CD4-positive, alpha-beta memory T cell (primary cell): ENCODE measurements around the gene NDUFAF2. TPM values are rescaled to one million over a fixed set of nuclear protein-coding genes. Genes with fewer than 3 reads are reported as not detected.

Source experiments
- CTCF ChIA-PET: fragments of 350-600 bp; sonication (Branson Sonifier 250); formaldehyde crosslinking; loops from one replicate; lab custom pipeline; 2021; ENCODE audit warnings: inconsistent platforms; ENCODE audit not compliant: partially characterized antibody; lab: Charles Lee
- POLR2A ChIA-PET: fragments of 350-600 bp; sonication (Branson Sonifier 250); formaldehyde crosslinking; loops from one replicate; lab custom pipeline; 2021; ENCODE audit not compliant: partially characterized antibody; lab: Charles Lee
- DNase-seq, 5 donors: peaks; one replicate each; pipeline versions ENCODE4 v3.0.0 to v3.0.0-alpha.2; 2020 to 2022; ENCODE audit warnings: mixed read lengths in 1 of 5
- H3K27ac ChIP-seq: one replicate; pipeline ENCODE4 v1.7.0; 2013; ENCODE audit warnings: low read depth, low read length
- H3K27me3 ChIP-seq: 2 replicates; pipeline ENCODE4 v1.7.0; 2013; ENCODE audit warnings: mild to moderate bottlenecking, low read length, moderate library complexity; ENCODE audit not compliant: insufficient read depth
- H3K36me3 ChIP-seq: 2 replicates; pipeline ENCODE4 v1.7.0; 2013; ENCODE audit warnings: mild to moderate bottlenecking, low read length, moderate library complexity; ENCODE audit not compliant: insufficient read depth
- H3K4me1 ChIP-seq: 2 replicates; pipeline ENCODE4 v1.7.0; 2013; ENCODE audit warnings: mild to moderate bottlenecking, low read length, moderate library complexity; ENCODE audit not compliant: insufficient read depth
- H3K4me3 ChIP-seq, 2 donors: one replicate each; pipeline ENCODE4 v1.7.0; 2013; ENCODE audit warnings: low read length in 2 of 2, mild to moderate bottlenecking in 1 of 2
- H3K9me3 ChIP-seq, 2 donors: one replicate each; pipeline ENCODE4 v1.7.0; 2013; ENCODE audit warnings: low read length in 2 of 2, control low read depth in 1 of 2; ENCODE audit not compliant: control insufficient read depth in 1 of 2
- H3K27ac Mint-ChIP-seq, 7 donors: one replicate each; pipeline ENCODE4 v1.8.0; 2020 to 2021; ENCODE audit warnings: mixed read lengths in 7 of 7, mild to moderate bottlenecking in 6 of 7, inconsistent platforms in 3 of 7, moderate library complexity in 3 of 7
- H3K27me3 Mint-ChIP-seq, 2 donors: one replicate each; pipeline ENCODE4 v1.8.0; 2020 to 2021; ENCODE audit warnings: mixed read lengths in 2 of 2
- H3K36me3 Mint-ChIP-seq, 2 donors: one replicate each; pipeline ENCODE4 v1.8.0; 2020 to 2021; ENCODE audit warnings: mixed read lengths in 2 of 2, inconsistent platforms in 1 of 2, mild to moderate bottlenecking in 1 of 2
- H3K4me1 Mint-ChIP-seq, 4 donors: one replicate each; pipeline ENCODE4 v1.8.0; 2020 to 2021; ENCODE audit warnings: mixed read lengths in 4 of 4, mild to moderate bottlenecking in 1 of 4
- H3K4me3 Mint-ChIP-seq, 8 donors: one replicate each; pipeline ENCODE4 v1.8.0; 2020 to 2021; ENCODE audit warnings: mixed read lengths in 8 of 8, mild to moderate bottlenecking in 7 of 8, moderate library complexity in 6 of 8, inconsistent platforms in 3 of 8
- H3K9me3 Mint-ChIP-seq, 8 donors: one replicate each; pipeline ENCODE4 v1.8.0; 2020 to 2021; ENCODE audit warnings: mixed read lengths in 8 of 8, mild to moderate bottlenecking in 5 of 8, inconsistent platforms in 3 of 8, moderate library complexity in 1 of 8
- intact Hi-C: fragments of 100-400 bp; cut with micrococcal nuclease; formaldehyde crosslinking; loops from one replicate; pipeline ENCODE4 v1.15.1; 2023
- polyA plus RNA-seq, 2 donors: library from polyadenylated mRNA; unstranded; fragments of 300-500 nt; fragmentation: Illumina TruSeq; gene quantifications; one replicate each; pipeline ENCODE4 v1.2.3, GENCODE V29; 2021
- total RNA-seq, 2 experiments: library from RNA; stranded (reverse); gene quantifications; one replicate each; pipeline ENCODE4 v1.2.3, GENCODE V29; 2021

Gene NDUFAF2
- total and polyA plus RNA-seq, 4 experiments from 2014 or later, result 14.7 to 44.9 (median 24.8) TPM

- H3K27me3 ChIP-seq, result no peaks in the 10 kb centered on the region
- no peak overlapping the region for H3K27ac Mint-ChIP-seq
- H3K4me3 ChIP-seq, result no peak overlapping the region
- intact Hi-C loops, result loop anchor here (1.0 to 5.0 kb wide), 2 partner anchors 277 to 603 kb away; partner anchors contain the start of gene ZSWIM6
- H3K4me1 Mint-ChIP-seq, result peaks cover 0 to 3% (median 0%) of the 10 kb centered on the region in 4 donors
- H3K36me3 ChIP-seq, result no peaks in the 10 kb centered on the region
- H3K36me3 Mint-ChIP-seq, result peaks cover 3 to 4% of the 10 kb centered on the region in 2 donors
- H3K4me3 Mint-ChIP-seq, result no peak overlapping the region
- no peak overlapping the region for H3K27ac ChIP-seq
- POLR2A ChIA-PET, result no interaction called here
- H3K4me1 ChIP-seq, result no peaks in the 10 kb centered on the region
- no peaks in the 10 kb centered on the region for H3K9me3 ChIP-seq
- CTCF ChIA-PET, result interaction anchor here (0.9 to 5.8 kb wide), 3 partner anchors 275 to 602 kb away, joined by 3 to 107 read pairs (median 4); no protein-coding TSS in a partner anchor
- DNase-seq, result peak; percentile 5 to 32 (median 16)
- H3K27me3 Mint-ChIP-seq, result no peaks in the 10 kb centered on the region
- H3K9me3 Mint-ChIP-seq, result peaks cover 0 to 3% (median 0%) of the 10 kb centered on the region in 8 donors
Measured at GRCh38 chr5:61055434-61056006, 110.5 kb downstream of the NDUFAF2 start.

GRCh38 chr5:61059499-61059898 is 114.5 kb downstream of the NDUFAF2 start:
- intact Hi-C loops, result loop anchor here (5.0 kb wide), 1 partner anchor 273 kb away; the partner anchor contains the start of gene ZSWIM6
- ChIA-PET POLR2A (no interaction called here), CTCF (interaction anchor here (0.7 to 1.3 kb wide), 3 partner anchors 13 to 599 kb away, joined by 3 to 10 read pairs (median 3); no protein-coding TSS in a partner anchor)

GRCh38 chr5:61069150-61069549 is 124.1 kb downstream of the NDUFAF2 start:
- no peaks in the 10 kb centered on the region for H3K9me3 ChIP-seq
- no peak overlapping the region for H3K4me3 ChIP-seq
- H3K27me3 ChIP-seq, result no peaks in the 10 kb centered on the region
- H3K36me3 ChIP-seq, result no peaks in the 10 kb centered on the region
- no peak overlapping the region for H3K27ac ChIP-seq
- DNase-seq, result peak in 1 of 5 donors; percentile 24
- Mint-ChIP-seq H3K4me3 (no peak overlapping the region), H3K27ac (no peak overlapping the region), H3K36me3 (peaks cover 7 to 19% of the 10 kb centered on the region in 2 donors), H3K4me1 (peaks cover 0 to 4% (median 3%) of the 10 kb centered on the region in 4 donors), H3K9me3 (peaks cover 0 to 26% (median 10%) of the 10 kb centered on the region in 8 donors), H3K27me3 (no peaks in the 10 kb centered on the region)
- ChIA-PET CTCF (interaction anchor here (1.6 kb wide), 1 partner anchor 590 kb away, joined by 4 read pairs; no protein-coding TSS in a partner anchor), POLR2A (no interaction called here)
- intact Hi-C loops, result no loop called here
- H3K4me1 ChIP-seq, result no peaks in the 10 kb centered on the region

More at GRCh38 chr5:61059499-61059898, 114.5 kb downstream of the NDUFAF2 start:
- H3K9me3 Mint-ChIP-seq, result peaks cover 0 to 28% (median 19%) of the 10 kb centered on the region in 8 donors
- no peak for DNase-seq
- H3K27me3 Mint-ChIP-seq, result no peaks in the 10 kb centered on the region
- no peak overlapping the region for H3K4me3 Mint-ChIP-seq
- peaks cover 12 to 18% of the 10 kb centered on the region in 2 donors for H3K36me3 Mint-ChIP-seq
- Histone ChIP-seq H3K36me3 (no peaks in the 10 kb centered on the region), H3K9me3 (no peaks in the 10 kb centered on the region), H3K27ac (no peak overlapping the region), H3K4me1 (no peaks in the 10 kb centered on the region), H3K27me3 (no peaks in the 10 kb centered on the region), H3K4me3 (no peak overlapping the region)
- H3K27ac Mint-ChIP-seq, result no peak overlapping the region
- peaks cover 0 to 3% (median 0%) of the 10 kb centered on the region in 4 donors for H3K4me1 Mint-ChIP-seq

- CTCF ChIA-PET, result no interaction called here
- no peak overlapping the region for H3K27ac Mint-ChIP-seq
- no peak for DNase-seq
- peaks cover 0 to 13% (median 4%) of the 10 kb centered on the region in 8 donors for H3K9me3 Mint-ChIP-seq
- H3K4me3 ChIP-seq, result no peak overlapping the region
- no peaks in the 10 kb centered on the region for H3K36me3 ChIP-seq
- intact Hi-C loops, result no loop called here
- peaks cover 0 to 4% (median 3%) of the 10 kb centered on the region in 4 donors for H3K4me1 Mint-ChIP-seq
- POLR2A ChIA-PET, result no interaction called here
- H3K27me3 ChIP-seq, result no peaks in the 10 kb centered on the region
- H3K36me3 Mint-ChIP-seq, result peaks cover 15 to 17% of the 10 kb centered on the region in 2 donors
- no peaks in the 10 kb centered on the region for H3K9me3 ChIP-seq
- no peak overlapping the region for H3K4me3 Mint-ChIP-seq
- H3K27me3 Mint-ChIP-seq, result no peaks in the 10 kb centered on the region
- H3K4me1 ChIP-seq, result no peaks in the 10 kb centered on the region
- no peak overlapping the region for H3K27ac ChIP-seq
Measured at GRCh38 chr5:61071526-61071925, 126.5 kb downstream of the NDUFAF2 start.

DNA sequence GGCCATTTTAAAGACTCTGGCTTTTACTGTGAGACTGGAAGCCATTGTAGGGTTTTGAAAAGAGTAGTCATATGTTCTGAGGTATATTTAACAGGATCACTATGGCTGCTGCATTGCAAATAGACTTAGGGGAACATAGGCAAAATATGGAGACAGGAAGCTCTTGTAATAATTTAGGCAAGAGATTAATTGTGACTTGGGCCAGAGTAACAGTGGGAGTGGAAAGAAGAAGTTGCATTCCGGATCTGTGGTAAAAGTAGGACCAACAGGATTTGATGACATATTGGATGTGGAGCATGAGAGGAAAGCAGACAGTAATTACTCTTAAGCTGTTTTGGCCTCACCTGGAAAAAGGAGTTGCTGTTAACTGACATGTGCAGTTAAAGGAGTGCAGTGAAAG is 131.6 kb downstream of the NDUFAF2 start:
- Mint-ChIP-seq H3K27me3 (no peaks in the 10 kb centered on the region), H3K36me3 (peaks cover 14 to 39% of the 10 kb centered on the region in 2 donors), H3K4me3 (no peak overlapping the region), H3K9me3 (no peaks in the 10 kb centered on the region), H3K27ac (no peak overlapping the region), H3K4me1 (peaks cover 0 to 2% (median 0%) of the 10 kb centered on the region in 4 donors)
- intact Hi-C loops, result no loop called here
- H3K36me3 ChIP-seq, result no peaks in the 10 kb centered on the region
- ChIA-PET POLR2A (no interaction called here), CTCF (no interaction called here)
- H3K4me1 ChIP-seq, result no peaks in the 10 kb centered on the region
- DNase-seq, result no peak
- H3K27ac ChIP-seq, result no peak overlapping the region
- H3K9me3 ChIP-seq, result no peaks in the 10 kb centered on the region
- H3K4me3 ChIP-seq, result no peak overlapping the region
- H3K27me3 ChIP-seq, result no peaks in the 10 kb centered on the region

GRCh38 chr5:61081741-61082140 is 136.7 kb downstream of the NDUFAF2 start:
- H3K4me3 ChIP-seq, result no peak overlapping the region
- H3K4me1 Mint-ChIP-seq, result peaks cover 0 to 2% (median 0%) of the 10 kb centered on the region in 4 donors
- H3K4me3 Mint-ChIP-seq, result no peak overlapping the region
- intact Hi-C loops, result no loop called here
- H3K36me3 Mint-ChIP-seq, result peaks cover 28 to 54% of the 10 kb centered on the region in 2 donors
- ChIA-PET CTCF (no interaction called here), POLR2A (no interaction called here)
- no peak for DNase-seq
- H3K27me3 ChIP-seq, result no peaks in the 10 kb centered on the region
- no peaks in the 10 kb centered on the region for H3K4me1 ChIP-seq
- H3K27ac Mint-ChIP-seq, result no peak overlapping the region
- H3K9me3 ChIP-seq, result no peaks in the 10 kb centered on the region
- peaks cover 0 to 4% (median 0%) of the 10 kb centered on the region in 8 donors for H3K9me3 Mint-ChIP-seq
- no peak overlapping the region for H3K27ac ChIP-seq
- H3K36me3 ChIP-seq, result no peaks in the 10 kb centered on the region
- no peaks in the 10 kb centered on the region for H3K27me3 Mint-ChIP-seq

- intact Hi-C loops, result no loop called here
- CTCF ChIA-PET, result no interaction called here
- no peaks in the 10 kb centered on the region for H3K4me1 ChIP-seq
- Mint-ChIP-seq H3K4me3 (no peak overlapping the region), H3K4me1 (peaks cover 0 to 2% (median 0%) of the 10 kb centered on the region in 4 donors), H3K27me3 (no peaks in the 10 kb centered on the region), H3K9me3 (peaks cover 0 to 4% (median 0%) of the 10 kb centered on the region in 8 donors), H3K27ac (no peak overlapping the region), H3K36me3 (peaks cover 35 to 58% of the 10 kb centered on the region in 2 donors)
- H3K27me3 ChIP-seq, result no peaks in the 10 kb centered on the region
- no peaks in the 10 kb centered on the region for H3K9me3 ChIP-seq
- H3K27ac ChIP-seq, result no peak overlapping the region
- POLR2A ChIA-PET, result no interaction called here
- DNase-seq, result no peak
- no peak overlapping the region for H3K4me3 ChIP-seq
- no peaks in the 10 kb centered on the region for H3K36me3 ChIP-seq
Measured at GRCh38 chr5:61082516-61083280, 137.7 kb downstream of the NDUFAF2 start.
